ENCODE data around the gene NKAIN2. TPM values are rescaled to one million over a fixed set of nuclear protein-coding genes. Genes with fewer than 3 reads are reported as not detected.
"Not testable (repeated sequence)": the region's sequence is repeated elsewhere in the genome, so short reads cannot be mapped to it uniquely, and the experiment has no call there.

The NKAIN2 gene
- total RNA-seq, 3 donors from 2014 or later: 0.48 to 1.8 TPM; not detected in 1

DNA sequence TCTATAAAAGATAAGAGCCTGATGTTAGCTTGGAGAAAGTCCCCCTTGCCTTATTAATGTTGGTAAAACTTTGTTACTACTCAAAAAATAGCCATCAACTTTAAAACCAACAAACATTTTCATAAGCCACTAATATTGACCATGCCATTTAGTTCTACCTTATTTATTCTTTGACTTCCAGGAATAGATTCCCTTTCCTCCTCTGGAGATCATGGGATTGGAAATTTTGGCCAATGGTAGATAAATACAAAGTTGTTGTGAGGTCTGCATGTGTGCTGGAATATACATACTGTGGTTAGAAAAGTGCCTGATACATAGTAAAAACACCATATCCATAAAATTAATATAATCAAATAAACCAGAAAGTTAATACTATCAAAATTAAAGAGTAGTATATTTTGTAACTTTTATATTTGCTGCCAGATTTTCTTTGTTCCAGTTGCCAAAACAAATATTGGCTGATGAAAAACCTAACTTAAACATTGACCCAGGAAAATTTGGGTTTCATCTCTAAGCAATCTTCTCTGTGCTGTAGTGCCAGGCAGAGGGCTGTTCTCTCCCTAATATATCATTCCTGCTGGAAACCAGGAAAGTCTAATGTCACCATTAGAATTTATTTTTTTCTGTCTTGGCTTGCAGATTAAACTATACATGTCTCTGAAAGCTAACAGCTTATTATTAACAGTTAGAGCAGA is 169.1 kb downstream of the NKAIN2 start:
- Histone ChIP-seq H3K4me1 (no peaks in the 10 kb centered on the region), H3K27ac (no peak overlapping the region), H3K36me3 (no peaks in the 10 kb centered on the region), H3K4me3 (no peak overlapping the region), H3K27me3 (no peaks in the 10 kb centered on the region), H3K9me3 (peaks cover 0 to 5% of the 10 kb centered on the region in 2 donors)
- intact Hi-C loops (cut with DNase I; ENCODE audit: low total_unique reads): no loop called here
- no peak for DNase-seq (ENCODE audit: low spot score in 2 of 2)
- TF ChIP-seq, protein P1, sequence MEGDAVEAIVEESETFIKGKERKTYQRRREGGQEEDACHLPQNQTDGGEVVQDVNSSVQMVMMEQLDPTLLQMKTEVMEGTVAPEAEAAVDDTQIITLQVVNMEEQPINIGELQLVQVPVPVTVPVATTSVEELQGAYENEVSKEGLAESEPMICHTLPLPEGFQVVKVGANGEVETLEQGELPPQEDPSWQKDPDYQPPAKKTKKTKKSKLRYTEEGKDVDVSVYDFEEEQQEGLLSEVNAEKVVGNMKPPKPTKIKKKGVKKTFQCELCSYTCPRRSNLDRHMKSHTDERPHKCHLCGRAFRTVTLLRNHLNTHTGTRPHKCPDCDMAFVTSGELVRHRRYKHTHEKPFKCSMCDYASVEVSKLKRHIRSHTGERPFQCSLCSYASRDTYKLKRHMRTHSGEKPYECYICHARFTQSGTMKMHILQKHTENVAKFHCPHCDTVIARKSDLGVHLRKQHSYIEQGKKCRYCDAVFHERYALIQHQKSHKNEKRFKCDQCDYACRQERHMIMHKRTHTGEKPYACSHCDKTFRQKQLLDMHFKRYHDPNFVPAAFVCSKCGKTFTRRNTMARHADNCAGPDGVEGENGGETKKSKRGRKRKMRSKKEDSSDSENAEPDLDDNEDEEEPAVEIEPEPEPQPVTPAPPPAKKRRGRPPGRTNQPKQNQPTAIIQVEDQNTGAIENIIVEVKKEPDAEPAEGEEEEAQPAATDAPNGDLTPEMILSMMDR (IDR thresholded peaks at IDR 0.05): no peak
- TF ChIP-seq POLR2A (IDR thresholded peaks at IDR 0.05): no peak

DNA sequence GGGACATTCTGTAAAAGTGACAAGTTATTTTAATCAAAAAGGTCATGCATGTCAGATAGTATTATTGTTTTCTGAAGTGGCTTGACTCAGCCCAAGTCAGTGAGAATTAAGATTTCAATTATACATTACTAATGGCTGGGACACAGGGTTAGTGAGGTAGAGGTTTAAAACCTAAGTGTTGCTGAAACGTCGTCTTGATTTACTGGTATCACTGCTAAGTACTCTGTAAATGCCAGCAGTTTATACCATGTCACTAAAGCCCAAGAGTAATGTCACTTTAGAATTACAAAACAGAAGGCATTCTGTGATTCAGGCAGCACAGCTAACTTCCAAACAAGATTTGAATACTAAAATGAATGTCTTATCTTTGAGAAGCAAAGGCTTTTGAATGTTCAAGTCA is 176.6 kb downstream of the NKAIN2 start:
- TF ChIP-seq, protein P1 (IDR thresholded peaks at IDR 0.05): no peak
- no peak for TF ChIP-seq POLR2A (IDR thresholded peaks at IDR 0.05)
- TF ChIP-seq POLR2AphosphoS5 (IDR thresholded peaks at IDR 0.05): no peak
- no peak overlapping the region for H3K4me3 ChIP-seq
- H3K27me3 ChIP-seq: no peaks in the 10 kb centered on the region
- no peak overlapping the region for H3K27ac ChIP-seq
- no peaks in the 10 kb centered on the region for H3K36me3 ChIP-seq
- peaks cover 0 to 5% of the 10 kb centered on the region in 2 donors for H3K9me3 ChIP-seq
- no peak for DNase-seq (ENCODE audit: low spot score in 2 of 2)
- intact Hi-C loops (cut with DNase I; ENCODE audit: low total_unique reads): no loop called here
- H3K4me1 ChIP-seq: no peaks in the 10 kb centered on the region

DNA sequence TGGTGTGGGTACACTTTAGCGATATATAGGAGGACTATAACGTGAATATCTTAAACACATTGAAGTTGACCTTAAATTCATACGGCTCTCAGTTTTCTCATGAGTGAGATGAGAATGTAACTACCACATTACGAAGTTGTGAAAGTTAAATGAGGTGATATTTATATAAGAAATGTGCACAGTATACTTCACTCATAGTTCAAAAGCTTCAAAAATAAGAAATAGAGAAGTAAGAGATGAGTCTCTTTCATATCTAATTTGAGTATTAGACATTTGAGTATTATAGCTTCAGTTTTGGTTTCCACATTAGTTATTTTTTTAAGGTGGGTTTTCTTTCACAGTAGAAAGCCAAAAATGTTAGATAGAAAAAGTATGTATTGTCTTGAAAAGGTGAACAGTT is 183.3 kb downstream of the NKAIN2 start:
- no peak overlapping the region for H3K27ac ChIP-seq
- H3K27me3 ChIP-seq: no peaks in the 10 kb centered on the region
- DNase-seq (ENCODE audit: low spot score in 2 of 2): no peak
- H3K4me3 ChIP-seq: no peak overlapping the region
- no peaks in the 10 kb centered on the region for H3K36me3 ChIP-seq
- TF ChIP-seq, protein P1 (IDR thresholded peaks at IDR 0.05): no peak
- no peaks in the 10 kb centered on the region for H3K4me1 ChIP-seq
- H3K9me3 ChIP-seq: no peaks in the 10 kb centered on the region
- intact Hi-C loops (cut with DNase I; ENCODE audit: low total_unique reads): no loop called here

DNA sequence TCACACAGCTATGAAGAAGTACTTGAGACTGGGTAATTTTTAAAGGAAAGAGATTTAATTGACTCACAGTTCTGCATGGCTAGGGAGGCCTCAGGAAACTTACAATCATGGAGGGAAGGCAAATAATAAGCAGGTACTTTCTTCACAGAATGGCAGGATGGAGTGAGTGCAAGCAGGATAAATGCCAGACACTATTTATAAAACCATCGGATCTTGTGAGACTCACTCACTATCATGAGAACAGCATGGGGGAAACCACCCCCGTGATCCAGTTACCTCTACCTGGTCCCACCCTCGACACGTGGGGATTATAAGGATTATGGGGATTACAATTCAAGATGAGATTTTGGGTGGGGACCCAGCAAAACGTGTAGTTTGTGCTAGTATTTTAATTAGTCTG is 186.3 kb downstream of the NKAIN2 start:
- H3K27ac ChIP-seq; H3K4me3 ChIP-seq; DNase-seq (ENCODE audit: low spot score in 2 of 2); H3K27me3 ChIP-seq; H3K36me3 ChIP-seq; intact Hi-C loops (cut with DNase I; ENCODE audit: low total_unique reads); H3K4me1 ChIP-seq; H3K9me3 ChIP-seq: not testable (repeated sequence)

DNA sequence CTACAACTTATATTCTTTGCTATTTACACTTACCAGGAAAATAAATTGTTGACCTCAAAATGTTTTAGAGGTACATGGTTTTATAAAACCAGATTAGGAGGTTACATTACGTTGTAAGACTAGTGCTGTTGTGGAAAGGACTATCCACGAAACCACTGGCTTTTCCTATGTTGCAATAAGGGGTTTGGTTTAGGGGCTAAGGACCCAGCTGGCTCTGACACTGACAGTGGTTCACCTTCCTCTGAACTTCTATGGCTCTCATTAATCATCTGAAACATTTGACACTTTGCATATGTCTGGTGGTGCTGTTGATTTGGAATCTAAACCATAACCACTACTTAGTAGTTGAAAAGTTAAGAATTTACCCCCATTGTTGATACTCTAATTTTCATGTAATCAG is 186.7 kb downstream of the NKAIN2 start:
- Histone ChIP-seq H3K27ac (no peak overlapping the region), H3K9me3 (no peaks in the 10 kb centered on the region), H3K36me3 (no peaks in the 10 kb centered on the region), H3K27me3 (no peaks in the 10 kb centered on the region), H3K4me1 (no peaks in the 10 kb centered on the region), H3K4me3 (no peak overlapping the region)
- no peak for DNase-seq (ENCODE audit: low spot score in 2 of 2)
- intact Hi-C loops (cut with DNase I; ENCODE audit: low total_unique reads): no loop called here
- TF ChIP-seq POLR2AphosphoS5 (IDR thresholded peaks at IDR 0.05): no peak
- TF ChIP-seq POLR2A (IDR thresholded peaks at IDR 0.05): no peak
- TF ChIP-seq, protein P1 (IDR thresholded peaks at IDR 0.05): no peak

DNA sequence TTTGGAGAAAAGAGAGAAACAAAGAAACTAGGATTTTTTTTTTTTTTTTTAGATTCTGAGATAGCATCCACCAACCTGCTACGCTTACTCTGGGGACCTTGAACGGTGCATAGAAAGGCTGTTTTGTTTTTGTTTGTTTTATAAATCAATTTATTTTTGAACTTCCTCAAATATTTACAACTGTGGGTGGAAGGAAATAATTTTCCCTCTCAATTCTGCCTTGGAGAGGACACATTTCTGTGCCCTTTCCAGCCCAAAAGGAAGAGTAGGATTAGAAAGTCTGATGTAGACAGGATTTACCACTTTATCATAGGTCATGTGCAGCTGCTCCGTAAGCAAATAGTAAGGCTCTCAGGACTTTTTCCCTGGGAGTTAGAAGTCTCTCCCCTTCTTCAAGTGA is 190.5 kb downstream of the NKAIN2 start:
- Histone ChIP-seq H3K36me3 (no peaks in the 10 kb centered on the region), H3K27ac (no peak overlapping the region), H3K9me3 (no peaks in the 10 kb centered on the region), H3K4me1 (no peaks in the 10 kb centered on the region), H3K27me3 (no peaks in the 10 kb centered on the region), H3K4me3 (no peak overlapping the region)
- TF ChIP-seq POLR2A (IDR thresholded peaks at IDR 0.05) (no peak), POLR2AphosphoS5 (IDR thresholded peaks at IDR 0.05) (no peak)
- TF ChIP-seq, protein P1 (IDR thresholded peaks at IDR 0.05): no peak
- intact Hi-C loops (cut with DNase I; ENCODE audit: low total_unique reads): no loop called here
- DNase-seq (ENCODE audit: low spot score in 2 of 2): no peak

Data from breast epithelium (tissue), 4 donors.